ENCODE data around the gene NELFA. TPM values are rescaled to one million over a fixed set of nuclear protein-coding genes. Genes with fewer than 3 reads are reported as not detected.
"Not testable (repeated sequence)": the region's sequence is repeated elsewhere in the genome, so short reads cannot be mapped to it uniquely, and the experiment has no call there.

NELFA gene
- total and polyA plus RNA-seq, 2 donors (not counting 1 experiment from before 2014, with no cell fraction given): 7.4 to 15.2 TPM

- no peak for TF ChIP-seq EZH2 (IDR thresholded peaks at IDR 0.05; ENCODE audit: low read length, missing control alignments)
- no peak for TF ChIP-seq CTCF (conservative IDR thresholded peaks at IDR 0.05 in 1 of 2, IDR thresholded peaks at IDR 0.05 in 1 of 2; ENCODE audit: low read depth in 1 of 2, low read length in 2 of 2)
- Histone ChIP-seq H2AFZ (ENCODE audit: low read length) (no peak overlapping the region), H3K4me1 (ENCODE audit: control insufficient read depth, extremely low read depth, insufficient read depth, low read length) (no peaks in the 10 kb centered on the region), H3K4me2 (ENCODE audit: extremely low read depth, insufficient read depth, low read length) (no peak overlapping the region), H3K27ac (ENCODE audit: insufficient read depth, low read length) (no peak overlapping the region), H3K27me3 (ENCODE audit: control insufficient read depth, insufficient read depth, low read length) (no peaks in the 10 kb centered on the region), H4K20me1 (ENCODE audit: control insufficient read depth, extremely low read depth, insufficient read depth, low read length) (no peaks in the 10 kb centered on the region), H3K9me3 (ENCODE audit: control insufficient read depth, insufficient read depth, low read depth, low read length) (no peaks in the 10 kb centered on the region), H3K4me3 (replicated peaks in 1 of 4; ENCODE audit: control extremely low read depth in 1 of 4, insufficient read depth in 1 of 4, low read depth in 3 of 4, low read length in 4 of 4) (no peak overlapping the region), H3K9ac (ENCODE audit: insufficient read depth, low read length) (no peak overlapping the region), H3K36me3 (ENCODE audit: control insufficient read depth, insufficient read depth, low read length) (peaks cover 2% of the 10 kb centered on the region), H3K79me2 (ENCODE audit: control insufficient read depth, insufficient read depth, low read length) (peaks cover 40% of the 10 kb centered on the region)
- no peak for DNase-seq (ENCODE audit: low read depth in 2 of 2)
Measured at GRCh38 chr4:2006367-2006766, 2.4 kb downstream of the NELFA start.

GRCh38 chr4:2003361-2003760 is 5.4 kb downstream of the NELFA start:
- H3K4me1 ChIP-seq (ENCODE audit: control insufficient read depth, extremely low read depth, insufficient read depth, low read length); H3K27ac ChIP-seq (ENCODE audit: insufficient read depth, low read length); DNase-seq (ENCODE audit: low read depth in 2 of 2); H3K9me3 ChIP-seq (ENCODE audit: control insufficient read depth, insufficient read depth, low read depth, low read length); H2AFZ ChIP-seq (ENCODE audit: low read length); H3K4me2 ChIP-seq (ENCODE audit: extremely low read depth, insufficient read depth, low read length); H3K27me3 ChIP-seq (ENCODE audit: control insufficient read depth, insufficient read depth, low read length); H4K20me1 ChIP-seq (ENCODE audit: control insufficient read depth, extremely low read depth, insufficient read depth, low read length); H3K9ac ChIP-seq (ENCODE audit: insufficient read depth, low read length); H3K4me3 ChIP-seq (replicated peaks in 1 of 4; ENCODE audit: control extremely low read depth in 1 of 4, insufficient read depth in 1 of 4, low read depth in 3 of 4, low read length in 4 of 4); H3K36me3 ChIP-seq (ENCODE audit: control insufficient read depth, insufficient read depth, low read length): not testable (repeated sequence)
- peaks cover 48% of the 10 kb centered on the region for H3K79me2 ChIP-seq (ENCODE audit: control insufficient read depth, insufficient read depth, low read length)

- H4K20me1 ChIP-seq (ENCODE audit: control insufficient read depth, extremely low read depth, insufficient read depth, low read length); H3K4me3 ChIP-seq (replicated peaks in 1 of 4; ENCODE audit: control extremely low read depth in 1 of 4, insufficient read depth in 1 of 4, low read depth in 3 of 4, low read length in 4 of 4); H3K4me1 ChIP-seq (ENCODE audit: control insufficient read depth, extremely low read depth, insufficient read depth, low read length); H3K9ac ChIP-seq (ENCODE audit: insufficient read depth, low read length); H2AFZ ChIP-seq (ENCODE audit: low read length); H3K36me3 ChIP-seq (ENCODE audit: control insufficient read depth, insufficient read depth, low read length); H3K9me3 ChIP-seq (ENCODE audit: control insufficient read depth, insufficient read depth, low read depth, low read length); DNase-seq (ENCODE audit: low read depth in 2 of 2); H3K4me2 ChIP-seq (ENCODE audit: extremely low read depth, insufficient read depth, low read length); H3K27me3 ChIP-seq (ENCODE audit: control insufficient read depth, insufficient read depth, low read length); H3K27ac ChIP-seq (ENCODE audit: insufficient read depth, low read length): not testable (repeated sequence)
- peaks cover 29% of the 10 kb centered on the region for H3K79me2 ChIP-seq (ENCODE audit: control insufficient read depth, insufficient read depth, low read length)
Measured at GRCh38 chr4:1999308-1999707, 9.5 kb downstream of the NELFA start.

- Histone ChIP-seq H3K27ac (ENCODE audit: insufficient read depth, low read length) (no peak overlapping the region), H3K27me3 (ENCODE audit: control insufficient read depth, insufficient read depth, low read length) (no peaks in the 10 kb centered on the region), H3K4me1 (ENCODE audit: control insufficient read depth, extremely low read depth, insufficient read depth, low read length) (no peaks in the 10 kb centered on the region), H2AFZ (ENCODE audit: low read length) (no peak overlapping the region), H4K20me1 (ENCODE audit: control insufficient read depth, extremely low read depth, insufficient read depth, low read length) (no peaks in the 10 kb centered on the region), H3K9ac (ENCODE audit: insufficient read depth, low read length) (no peak overlapping the region), H3K79me2 (ENCODE audit: control insufficient read depth, insufficient read depth, low read length) (peaks cover 27% of the 10 kb centered on the region), H3K9me3 (ENCODE audit: control insufficient read depth, insufficient read depth, low read depth, low read length) (no peaks in the 10 kb centered on the region), H3K4me3 (replicated peaks in 1 of 4; ENCODE audit: control extremely low read depth in 1 of 4, insufficient read depth in 1 of 4, low read depth in 3 of 4, low read length in 4 of 4) (no peak overlapping the region), H3K4me2 (ENCODE audit: extremely low read depth, insufficient read depth, low read length) (no peak overlapping the region), H3K36me3 (ENCODE audit: control insufficient read depth, insufficient read depth, low read length) (no peaks in the 10 kb centered on the region)
- TF ChIP-seq EZH2 (IDR thresholded peaks at IDR 0.05; ENCODE audit: low read length, missing control alignments): no peak
- TF ChIP-seq CTCF (conservative IDR thresholded peaks at IDR 0.05 in 1 of 2, IDR thresholded peaks at IDR 0.05 in 1 of 2; ENCODE audit: low read depth in 1 of 2, low read length in 2 of 2): no peak
- peak in 1 of 2 donors; percentile 24 for DNase-seq (ENCODE audit: low read depth in 2 of 2)
Measured at GRCh38 chr4:1998296-1998695, 10.5 kb downstream of the NELFA start.

Data from fibroblast of lung (primary cell).